ENCODE results near the gene ZNF728. TPM values are rescaled to one million over a fixed set of nuclear protein-coding genes. Genes with fewer than 3 reads are reported as not detected.

The ZNF728 gene
- total RNA-seq, 1 donor from 2014 or later, result not detected

Other genes with a start within 250 kb of the ZNF728 start
- gene ZNF99, start 219.0 kb downstream of the ZNF728 start, total RNA-seq, result 0.07 and 0.10 TPM in 2 replicates
- gene ZNF723, start 170.9 kb downstream of the ZNF728 start, total RNA-seq, result not detected in 2 replicates
- 1.3 and 1.5 TPM in 2 replicates for gene ZNF730, start 113.8 kb upstream of the ZNF728 start, total RNA-seq
- 4.5 and 8.0 TPM in 2 replicates for gene ZNF724, start 247.2 kb upstream of the ZNF728 start, total RNA-seq